Calu3 (cell line): ENCODE results near the gene ZC2HC1B. TPM values are rescaled to one million over a fixed set of nuclear protein-coding genes. Genes with fewer than 3 reads are reported as not detected.

Experiments used
- Bru-seq: library from RNA; stranded (reverse); fragments of 400-500 nt; gene quantifications from one replicate; lab custom pipeline; 2021; lab: Mats Ljungman, UMichigan
- BruChase-seq, 2 experiments: library from RNA; stranded (reverse); fragments of 400-500 nt; gene quantifications; one replicate each; lab custom pipeline; 2021; lab: Mats Ljungman, UMichigan
- BruUV-seq: library from RNA; stranded (reverse); fragments of 400-500 nt; replicated peaks from 2 replicates; lab custom pipeline; 2021; lab: Mats Ljungman, UMichigan
- CTCF ChIA-PET: fragments of 300-600 bp; sonication (Branson Sonifier 250); formaldehyde crosslinking; loops from one replicate; lab custom pipeline; 2022; ENCODE audit warnings: antibody characterized with exemption; lab: Charles Lee
- DNase-seq: peaks from one replicate; pipeline ENCODE4 v3.0.0; 2022
- H3K27ac Mint-ChIP-seq: one replicate; pipeline ENCODE4 v1.8.0; 2022; ENCODE audit warnings: mixed read lengths; ENCODE audit not compliant: unreplicated experiment
- H3K27me3 Mint-ChIP-seq: one replicate; pipeline ENCODE4 v1.8.0; 2022; ENCODE audit warnings: mixed read lengths; ENCODE audit not compliant: unreplicated experiment
- H3K36me3 Mint-ChIP-seq: one replicate; pipeline ENCODE4 v1.8.0; 2022; ENCODE audit warnings: mild to moderate bottlenecking, moderate library complexity, mixed read lengths; ENCODE audit not compliant: insufficient read depth, unreplicated experiment
- H3K4me1 Mint-ChIP-seq: one replicate; pipeline ENCODE4 v1.8.0; 2022; ENCODE audit warnings: mild to moderate bottlenecking, low read depth, mixed read lengths; ENCODE audit not compliant: unreplicated experiment
- H3K4me3 Mint-ChIP-seq: one replicate; pipeline ENCODE4 v1.8.0; 2022; ENCODE audit warnings: mild to moderate bottlenecking, low read depth, moderate library complexity, mixed read lengths; ENCODE audit not compliant: unreplicated experiment
- H3K9me3 Mint-ChIP-seq: one replicate; pipeline ENCODE4 v1.8.0; 2022; ENCODE audit warnings: low read depth, mixed read lengths; ENCODE audit not compliant: unreplicated experiment
- CTCF ChIP-seq: fragments of 200-600 bp; IDR thresholded peaks from one replicate; pipeline ENCODE4 v1.8.0; 2022; ENCODE audit warnings: antibody characterized with exemption; ENCODE audit not compliant: unreplicated experiment
- intact Hi-C: fragments of 100-400 bp; cut with micrococcal nuclease; formaldehyde crosslinking; loops from one replicate; pipeline ENCODE4 v1.10.0; 2022; ENCODE audit not compliant: unreplicated experiment
- long read RNA-seq: library from polyadenylated mRNA; stranded (forward); transcript quantifications from one replicate; pipeline ENCODE4 v2.0.0, GENCODE V29; 2022
- total RNA-seq: library from RNA; stranded (reverse); gene quantifications from 2 replicates; pipeline ENCODE4 v1.2.3, GENCODE V29; 2022

ZC2HC1B gene
- total RNA-seq, result not detected in 2 replicates
- percentile 67 among the genes with signal in this experiment for Bru-seq, nascent RNA
- percentile 35 among the genes with signal in this experiment for BruChase-seq, experiment 1, labeled RNA remaining after a 6-hour chase
- BruChase-seq, experiment 2, labeled RNA remaining after a 2-hour chase, result not detected
- long read RNA-seq, result 0 reads

- no peak for DNase-seq
- H3K27ac Mint-ChIP-seq, result no peak within 1 kb of the TSS
- TF ChIP-seq CTCF, result no peak
- H3K9me3 Mint-ChIP-seq, result no peaks in the 10 kb centered on the region
- CTCF ChIA-PET, result no interaction called here
- H3K4me3 Mint-ChIP-seq, result no peak within 1 kb of the TSS
- no TSS peak for BruUV-seq
- no peaks in the 10 kb centered on the region for H3K27me3 Mint-ChIP-seq
- intact Hi-C loops, result no loop called here
- peaks cover 14% of the 10 kb centered on the region for H3K36me3 Mint-ChIP-seq
- no peaks in the 10 kb centered on the region for H3K4me1 Mint-ChIP-seq
Observed at GRCh38 chr6:143864234-143864633, at the start of gene ZC2HC1B. TSS of gene ZC2HC1B (plus strand) at chr6:143864474. CDS start at chr6:143864540, 66 bp downstream.

- no peak for TF ChIP-seq CTCF
- intact Hi-C loops, result no loop called here
- Mint-ChIP-seq H3K27ac (no peak overlapping the region), H3K4me3 (no peak overlapping the region), H3K4me1 (peaks cover 6% of the 10 kb centered on the region), H3K27me3 (no peaks in the 10 kb centered on the region), H3K9me3 (no peaks in the 10 kb centered on the region), H3K36me3 (no peaks in the 10 kb centered on the region)
- BruUV-seq, result no TSS peak
- no peak for DNase-seq
- CTCF ChIA-PET, result no interaction called here
Observed at GRCh38 chr6:143817621-143818020, 46.7 kb upstream of the ZC2HC1B start.

- Mint-ChIP-seq H3K27ac (no peak overlapping the region), H3K4me3 (no peak overlapping the region), H3K36me3 (no peaks in the 10 kb centered on the region), H3K9me3 (no peaks in the 10 kb centered on the region), H3K4me1 (peaks cover 19% of the 10 kb centered on the region), H3K27me3 (no peaks in the 10 kb centered on the region)
- intact Hi-C loops, result no loop called here
- TF ChIP-seq CTCF, result no peak
- no TSS peak for BruUV-seq
- CTCF ChIA-PET, result no interaction called here
- no peak for DNase-seq
Observed at GRCh38 chr6:143821359-143821758, 42.9 kb upstream of the ZC2HC1B start.

- Mint-ChIP-seq H3K9me3 (no peaks in the 10 kb centered on the region), H3K4me3 (no peak overlapping the region), H3K27ac (no peak overlapping the region), H3K36me3 (no peaks in the 10 kb centered on the region), H3K4me1 (peaks cover 19% of the 10 kb centered on the region), H3K27me3 (no peaks in the 10 kb centered on the region)
- no peak for TF ChIP-seq CTCF
- BruUV-seq, result no TSS peak
- CTCF ChIA-PET, result no interaction called here
- DNase-seq, result no peak
- intact Hi-C loops, result no loop called here
Observed at GRCh38 chr6:143822584-143823024, 41.7 kb upstream of the ZC2HC1B start.
